Small intestine (tissue), 7 donors: ENCODE results near the gene FSIP1. TPM values are rescaled to one million over a fixed set of nuclear protein-coding genes. Genes with fewer than 3 reads are reported as not detected.

Experiments used
- DNase-seq, 2 donors: peaks; one replicate each; pipeline versions ENCODE4 v3.0.0 to v3.0.0-alpha.2; 2013
- FAIRE-seq: peaks from 2 replicates; lab custom pipeline; 2012; peaks lifted over from hg19 to GRCh38; lab: Jason Lieb, UNC
- H3K27ac ChIP-seq, 3 donors: one replicate each; pipeline ENCODE4 v1.5.1; 2013; ENCODE audit warnings: low read length in 2 of 3, mild to moderate bottlenecking in 2 of 3, control low read depth in 1 of 3, inconsistent platforms in 1 of 3, low read depth in 1 of 3, moderate library complexity in 1 of 3
- H3K27me3 ChIP-seq, 3 donors: one replicate each; pipeline ENCODE4 v1.6.1; 2013; ENCODE audit warnings: low read length in 3 of 3, inconsistent platforms in 1 of 3; ENCODE audit not compliant: control insufficient read depth in 3 of 3, insufficient read depth in 3 of 3
- H3K36me3 ChIP-seq, 3 donors: one replicate each; pipeline ENCODE4 v1.6.1; 2013; ENCODE audit warnings: low read length in 3 of 3, inconsistent platforms in 1 of 3, low read depth in 1 of 3, mild to moderate bottlenecking in 1 of 3, moderate library complexity in 1 of 3; ENCODE audit not compliant: control insufficient read depth in 3 of 3, insufficient read depth in 2 of 3
- H3K4me1 ChIP-seq, 3 donors: one replicate each; pipeline ENCODE4 v1.6.1; 2013; ENCODE audit warnings: low read length in 2 of 3, inconsistent platforms in 1 of 3, low read depth in 1 of 3, mild to moderate bottlenecking in 1 of 3, moderate library complexity in 1 of 3; ENCODE audit not compliant: control insufficient read depth in 3 of 3, insufficient read depth in 2 of 3
- H3K4me3 ChIP-seq, 3 donors: one replicate each; pipeline ENCODE4 v1.5.1; 2013; ENCODE audit warnings: low read length in 3 of 3, control low read depth in 1 of 3, inconsistent platforms in 1 of 3, low read depth in 1 of 3, mild to moderate bottlenecking in 1 of 3, moderate library complexity in 1 of 3
- H3K9me3 ChIP-seq, 2 donors: one replicate each; pipeline ENCODE4 v1.6.1; 2013; ENCODE audit warnings: low read depth in 1 of 2, low read length in 1 of 2; ENCODE audit not compliant: control insufficient read depth in 2 of 2, insufficient read depth in 1 of 2
- WGBS, 3 donors: extraction: QIAGEN DNeasy Blood & Tissue Kit; methylation state at CpG; one replicate each; pipeline ENCODE4 v1.1.7; 2013; 5-methylcytosine and 5-hydroxymethylcytosine counted together
- polyA plus RNA-seq, 4 donors: library from polyadenylated mRNA; stranded (reverse) in 3 of 4; unstranded in 1 of 4; fragments of 200-250 nt in 3 of 4; fragments of 120-200 nt in 1 of 4; gene quantifications; one replicate each; pipeline versions ENCODE4 v1.2.1 to v1.2.3, GENCODE V29; 2013
- donor health status: healthy with polysubstance abuse.
- donor health status: control.
- donor health status: control.
- donor health status: Bipolar disorder and iron deficiency.
- donor health status: healthy.

FSIP1 gene
- polyA plus RNA-seq, 4 donors = 0.12 to 0.72 TPM; not detected in 2

GRCh38 chr15:39788800-39789565, 6.3 kb upstream of the FSIP1 start:
- no peaks in the 10 kb centered on the region for H3K27me3 ChIP-seq
- no peaks in the 10 kb centered on the region for H3K9me3 ChIP-seq
- H3K4me3 ChIP-seq = no peak overlapping the region
- FAIRE-seq = no peak
- H3K4me1 ChIP-seq = peaks cover 0 to 2% (median 0%) of the 10 kb centered on the region in 3 donors
- no peaks in the 10 kb centered on the region for H3K36me3 ChIP-seq
- H3K27ac ChIP-seq = no peak overlapping the region
- 75 to 84% (median 75%) methylated on average over 3 of the region's 3 CpGs for WGBS, 3 donors
- DNase-seq = no peak

GRCh38 chr15:39788108-39788507, 5.5 kb upstream of the FSIP1 start:
- no peak for FAIRE-seq
- H3K4me1 ChIP-seq = peaks cover 2 to 3% (median 3%) of the 10 kb centered on the region in 3 donors
- no peaks in the 10 kb centered on the region for H3K9me3 ChIP-seq
- no peaks in the 10 kb centered on the region for H3K27me3 ChIP-seq
- no peak for DNase-seq
- WGBS, 3 donors = 50 to 59% (median 59%) methylated on average over 4 of the region's 4 CpGs
- H3K36me3 ChIP-seq = no peaks in the 10 kb centered on the region
- H3K27ac ChIP-seq = no peak overlapping the region
- H3K4me3 ChIP-seq = no peak overlapping the region

- no peak overlapping the region for H3K27ac ChIP-seq
- peaks cover 2 to 3% (median 3%) of the 10 kb centered on the region in 3 donors for H3K4me1 ChIP-seq
- H3K9me3 ChIP-seq = no peaks in the 10 kb centered on the region
- H3K36me3 ChIP-seq = no peaks in the 10 kb centered on the region
- no peak overlapping the region for H3K4me3 ChIP-seq
- FAIRE-seq (no peak), DNase-seq (no peak)
- 30 to 56% (median 50%) methylated on average over 1 of the region's 1 CpG for WGBS, 3 donors
- no peaks in the 10 kb centered on the region for H3K27me3 ChIP-seq
Observed at GRCh38 chr15:39787479-39787878, 4.8 kb upstream of the FSIP1 start.

- WGBS, 3 donors = 5 to 10% (median 7%) methylated on average over 5 of the region's 5 CpGs
- H3K4me3 ChIP-seq = no peak overlapping the region
- FAIRE-seq (no peak), DNase-seq (peak; percentile 27 to 58)
- H3K36me3 ChIP-seq = no peaks in the 10 kb centered on the region
- H3K9me3 ChIP-seq = no peaks in the 10 kb centered on the region
- H3K27me3 ChIP-seq = no peaks in the 10 kb centered on the region
- H3K4me1 ChIP-seq = peaks cover 2 to 3% (median 3%) of the 10 kb centered on the region in 3 donors
- H3K27ac ChIP-seq = no peak overlapping the region
Observed at GRCh38 chr15:39786447-39787056, 3.9 kb upstream of the FSIP1 start.

GRCh38 chr15:39785841-39786240, 3.2 kb upstream of the FSIP1 start:
- Histone ChIP-seq H3K9me3 (no peaks in the 10 kb centered on the region), H3K4me1 (peaks cover 2 to 3% (median 3%) of the 10 kb centered on the region in 3 donors), H3K4me3 (no peak overlapping the region), H3K27me3 (no peaks in the 10 kb centered on the region), H3K36me3 (no peaks in the 10 kb centered on the region), H3K27ac (no peak overlapping the region)
- FAIRE-seq = no peak
- 79 to 89% (median 87%) methylated on average over 7 of the region's 7 CpGs for WGBS, 3 donors
- no peak for DNase-seq

- DNase-seq = no peak
- Histone ChIP-seq H3K4me3 (no peak overlapping the region), H3K4me1 (peaks cover 2 to 3% (median 3%) of the 10 kb centered on the region in 3 donors), H3K36me3 (no peaks in the 10 kb centered on the region), H3K27me3 (no peaks in the 10 kb centered on the region), H3K9me3 (no peaks in the 10 kb centered on the region), H3K27ac (no peak overlapping the region)
- WGBS, 3 donors = 69 to 79% (median 75%) methylated on average over 10 of the region's 10 CpGs
- no peak for FAIRE-seq
Observed at GRCh38 chr15:39785139-39785538, 2.5 kb upstream of the FSIP1 start.

- no peak overlapping the region for H3K27ac ChIP-seq
- H3K9me3 ChIP-seq = no peaks in the 10 kb centered on the region
- no peak for DNase-seq
- H3K4me3 ChIP-seq = no peak overlapping the region
- FAIRE-seq = no peak
- H3K27me3 ChIP-seq = no peaks in the 10 kb centered on the region
- H3K4me1 ChIP-seq = peaks cover 2 to 3% (median 3%) of the 10 kb centered on the region in 3 donors
- H3K36me3 ChIP-seq = no peaks in the 10 kb centered on the region
- 89 to 93% (median 91%) methylated on average over 2 of the region's 2 CpGs for WGBS, 3 donors
Observed at GRCh38 chr15:39784638-39785037, 2.0 kb upstream of the FSIP1 start.

GRCh38 chr15:39784125-39784524, 1.5 kb upstream of the FSIP1 start:
- FAIRE-seq (no peak), DNase-seq (no peak)
- Histone ChIP-seq H3K27ac (peak overlapping the region in 1 of 3 donors; percentile 28), H3K27me3 (no peaks in the 10 kb centered on the region), H3K4me1 (peaks cover 2 to 3% (median 3%) of the 10 kb centered on the region in 3 donors), H3K4me3 (no peak overlapping the region), H3K9me3 (no peaks in the 10 kb centered on the region), H3K36me3 (no peaks in the 10 kb centered on the region)
- 52 to 61% (median 53%) methylated on average over 4 of the region's 4 CpGs for WGBS, 3 donors
